NK-92 (cell line): ENCODE results near the gene TMEM37.

Experiments used
- DNase-seq: peaks from one replicate; lab custom pipeline; 2025; ENCODE audit not compliant: unreplicated experiment; lab: John Stamatoyannopoulos, UW

The TMEM37 gene

DNA sequence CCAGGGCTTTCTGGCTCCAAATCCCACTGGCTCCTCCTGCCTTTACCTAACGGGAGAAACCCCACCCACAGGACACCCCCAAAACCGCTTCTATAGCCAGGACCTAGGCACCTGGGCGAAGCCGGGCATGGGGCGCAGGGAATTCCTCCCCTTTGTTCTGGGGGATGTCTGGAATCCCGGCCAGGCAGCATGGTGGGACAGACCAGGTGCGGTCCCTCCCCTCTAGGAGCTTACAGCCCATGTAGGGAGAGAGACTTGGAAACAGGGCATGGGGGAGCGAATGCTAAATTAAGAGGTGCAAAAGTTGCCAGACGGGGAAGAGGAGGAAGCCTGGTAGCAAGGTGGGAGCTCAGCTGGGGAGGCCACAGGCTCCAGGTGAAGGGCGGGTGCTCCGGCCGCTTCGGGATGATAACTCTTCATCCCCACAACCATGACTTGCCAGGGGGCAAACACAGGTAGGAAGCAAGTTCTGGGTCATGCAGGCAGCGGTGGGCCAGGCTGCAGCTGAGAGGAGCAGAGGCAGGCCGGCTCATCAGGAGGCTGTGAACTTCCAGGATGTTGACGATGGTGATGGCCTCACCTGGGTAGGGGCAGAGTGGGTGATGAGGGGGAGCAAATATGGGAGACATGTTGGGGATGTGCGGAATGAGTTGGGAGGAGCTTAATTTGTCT, 1.3 kb downstream of the TMEM37 start:
- no peak for DNase-seq

DNA sequence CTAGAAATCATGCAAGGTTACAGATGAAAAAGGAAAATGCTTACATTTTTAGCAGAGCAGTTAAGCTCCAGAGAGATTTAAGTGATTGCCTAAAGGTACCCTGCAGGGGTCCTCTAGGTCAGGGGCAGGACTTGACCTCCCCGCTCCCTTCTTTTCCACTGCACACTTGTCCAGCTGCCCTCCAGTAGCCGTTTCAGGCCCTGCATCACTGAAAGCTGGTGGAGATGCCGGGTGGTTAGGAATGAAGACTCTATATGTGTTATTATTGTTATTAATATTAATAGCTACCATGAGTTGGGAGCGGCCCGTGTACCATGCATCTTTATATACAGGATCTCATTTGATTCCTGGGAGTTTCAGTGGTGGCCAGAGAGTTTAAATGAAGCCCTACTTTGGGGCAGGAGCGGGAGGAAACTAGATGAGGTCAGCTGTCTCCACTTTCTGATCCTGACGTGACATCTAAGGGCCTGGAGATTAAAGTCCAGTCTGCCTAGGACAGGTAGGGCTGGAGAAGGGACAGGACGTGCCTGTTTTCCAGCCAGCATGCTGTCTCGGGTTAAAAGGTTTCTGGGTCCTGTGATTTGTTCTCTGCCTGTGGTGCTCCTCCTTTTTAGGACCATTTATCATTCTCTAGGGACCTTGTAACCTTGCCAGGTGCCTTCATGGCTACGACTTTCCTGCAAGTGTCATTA, 2.1 kb downstream of the TMEM37 start:
- DNase-seq = no peak

DNA sequence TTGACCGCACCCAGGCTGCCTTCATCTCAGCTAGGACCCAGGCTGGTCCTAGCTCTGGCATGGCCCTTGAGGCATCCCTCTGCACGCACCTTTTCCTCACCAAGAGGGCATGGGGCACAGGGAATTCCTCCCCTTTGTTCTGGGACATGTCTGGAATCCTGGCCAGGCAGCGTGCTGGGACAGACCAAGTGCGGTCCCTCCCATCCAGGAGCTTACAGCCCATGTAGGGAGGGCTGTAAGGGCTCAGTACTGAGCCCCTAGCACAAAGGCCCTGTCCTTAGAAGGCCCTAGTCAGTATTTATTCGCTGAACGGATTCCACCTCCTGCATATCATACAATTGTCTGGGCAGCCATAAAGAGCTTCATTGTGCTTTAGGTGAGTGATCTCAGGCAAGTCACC, 3.0 kb downstream of the TMEM37 start:
- DNase-seq = no peak

DNA sequence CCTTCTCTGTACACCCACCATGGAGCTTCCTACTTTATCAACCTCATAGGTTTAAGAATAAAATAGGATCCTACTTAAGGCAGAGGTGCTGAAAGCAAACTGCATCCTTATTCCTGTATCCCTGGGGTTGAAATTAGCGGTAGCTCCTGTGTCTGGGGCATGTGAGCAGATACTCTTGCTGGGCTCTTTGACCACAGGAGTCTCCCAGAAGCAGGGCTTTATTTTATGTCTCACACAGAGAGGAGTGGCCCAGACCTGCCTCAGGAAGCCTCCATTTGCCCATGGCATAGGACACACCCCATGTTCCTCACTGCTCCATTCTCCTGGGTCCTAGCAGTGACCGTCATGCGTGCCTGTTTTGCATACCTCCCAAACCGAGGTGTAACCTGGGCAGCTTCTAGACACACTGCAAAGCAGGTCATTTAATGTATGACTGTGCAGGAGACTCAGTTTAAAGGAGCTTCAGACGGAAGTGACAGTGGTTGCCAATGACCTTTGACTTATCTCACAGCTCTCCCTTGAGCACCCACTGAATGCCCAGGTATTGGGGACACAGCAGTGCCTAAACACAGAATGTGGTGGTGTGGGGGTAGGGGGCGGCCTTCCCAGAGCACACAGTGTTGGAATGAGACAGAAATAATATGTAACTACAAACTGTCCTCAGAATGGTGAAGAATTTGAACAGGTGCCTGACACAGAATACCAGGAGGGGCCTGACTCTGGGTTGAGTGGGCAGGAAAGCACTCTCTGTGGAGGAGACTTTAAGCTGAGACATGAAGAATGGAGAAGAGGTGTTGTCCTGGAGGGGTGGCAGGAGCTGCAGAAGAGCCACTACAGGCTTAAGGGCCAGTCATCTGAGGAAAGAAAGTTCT, 3.7 kb downstream of the TMEM37 start:
- no peak for DNase-seq

DNA sequence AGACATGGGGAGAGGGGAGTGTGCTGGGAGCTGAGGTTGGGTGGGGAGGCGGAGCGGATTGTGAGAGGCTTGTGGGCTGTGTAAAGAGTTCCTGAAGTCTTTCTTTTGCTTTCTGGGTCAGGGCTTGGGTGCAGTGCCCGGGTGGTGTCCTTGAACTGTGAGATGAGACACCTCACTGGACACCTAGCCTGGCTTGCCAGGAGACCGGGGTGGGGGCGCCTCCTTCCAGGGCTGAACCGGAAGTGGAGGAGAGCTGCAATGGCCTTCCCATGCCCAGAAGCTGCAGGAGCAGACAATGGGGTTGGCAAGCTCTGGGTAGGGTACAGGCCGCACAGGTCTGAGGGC, 4.3 kb downstream of the TMEM37 start:
- no peak for DNase-seq

DNA sequence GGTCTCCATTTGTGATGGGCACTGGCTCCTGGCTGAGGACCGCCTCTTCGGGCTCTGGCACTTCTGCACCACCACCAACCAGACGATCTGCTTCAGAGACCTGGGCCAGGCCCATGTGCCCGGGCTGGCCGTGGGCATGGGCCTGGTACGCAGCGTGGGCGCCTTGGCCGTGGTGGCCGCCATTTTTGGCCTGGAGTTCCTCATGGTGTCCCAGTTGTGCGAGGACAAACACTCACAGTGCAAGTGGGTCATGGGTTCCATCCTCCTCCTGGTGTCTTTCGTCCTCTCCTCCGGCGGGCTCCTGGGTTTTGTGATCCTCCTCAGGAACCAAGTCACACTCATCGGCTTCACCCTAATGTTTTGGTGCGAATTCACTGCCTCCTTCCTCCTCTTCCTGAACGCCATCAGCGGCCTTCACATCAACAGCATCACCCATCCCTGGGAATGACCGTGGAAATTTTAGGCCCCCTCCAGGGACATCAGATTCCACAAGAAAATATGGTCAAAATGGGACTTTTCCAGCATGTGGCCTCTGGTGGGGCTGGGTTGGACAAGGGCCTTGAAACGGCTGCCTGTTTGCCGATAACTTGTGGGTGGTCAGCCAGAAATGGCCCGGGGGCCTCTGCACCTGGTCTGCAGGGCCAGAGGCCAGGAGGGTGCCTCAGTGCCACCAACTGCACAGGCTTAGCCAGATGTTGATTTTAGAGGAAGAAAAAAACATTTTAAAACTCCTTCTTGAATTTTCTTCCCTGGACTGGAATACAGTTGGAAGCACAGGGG, 5.5 kb downstream of the TMEM37 start:
- no peak for DNase-seq

DNA sequence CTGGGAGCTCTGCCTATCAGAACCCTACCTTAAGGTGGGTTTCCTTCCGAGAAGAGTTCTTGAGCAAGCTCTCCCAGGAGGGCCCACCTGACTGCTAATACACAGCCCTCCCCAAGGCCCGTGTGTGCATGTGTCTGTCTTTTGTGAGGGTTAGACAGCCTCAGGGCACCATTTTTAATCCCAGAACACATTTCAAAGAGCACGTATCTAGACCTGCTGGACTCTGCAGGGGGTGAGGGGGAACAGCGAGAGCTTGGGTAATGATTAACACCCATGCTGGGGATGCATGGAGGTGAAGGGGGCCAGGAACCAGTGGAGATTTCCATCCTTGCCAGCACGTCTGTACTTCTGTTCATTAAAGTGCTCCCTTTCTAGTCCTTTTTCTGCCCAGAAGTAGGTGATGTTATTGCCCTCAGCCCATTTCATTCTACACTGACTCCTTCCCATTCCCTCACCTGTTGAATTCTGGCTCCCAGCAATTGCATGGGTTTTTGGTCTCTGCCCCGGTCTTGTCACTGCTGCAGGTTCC, 6.5 kb downstream of the TMEM37 start:
- no peak for DNase-seq

DNA sequence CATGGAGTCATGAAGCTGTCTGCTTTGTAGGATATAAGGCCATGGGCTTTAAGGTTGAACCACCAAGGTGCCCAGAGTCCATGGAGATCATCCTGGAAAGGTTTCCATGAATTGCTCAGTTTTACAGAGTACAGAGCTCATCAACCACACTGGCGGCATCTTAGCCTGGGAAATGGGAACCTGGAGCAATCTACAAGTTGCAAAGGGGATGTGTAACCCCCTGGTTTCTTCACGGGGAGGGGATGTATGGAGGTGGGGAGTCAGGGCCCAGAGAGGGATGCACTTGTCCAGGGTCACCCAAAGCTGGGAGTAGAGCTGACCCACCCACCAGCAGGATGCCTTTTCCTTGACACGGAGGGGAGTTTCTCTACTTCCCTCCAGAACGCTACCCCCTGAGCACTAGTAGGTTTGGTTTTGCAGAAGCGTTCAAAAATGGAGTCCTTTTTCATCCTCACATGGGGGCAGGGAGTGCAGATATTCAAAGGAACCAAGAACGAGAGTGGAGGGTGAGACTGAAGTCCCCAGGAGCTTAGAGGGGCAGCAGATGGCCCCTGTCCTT, 7.2 kb downstream of the TMEM37 start:
- no peak for DNase-seq

DNA sequence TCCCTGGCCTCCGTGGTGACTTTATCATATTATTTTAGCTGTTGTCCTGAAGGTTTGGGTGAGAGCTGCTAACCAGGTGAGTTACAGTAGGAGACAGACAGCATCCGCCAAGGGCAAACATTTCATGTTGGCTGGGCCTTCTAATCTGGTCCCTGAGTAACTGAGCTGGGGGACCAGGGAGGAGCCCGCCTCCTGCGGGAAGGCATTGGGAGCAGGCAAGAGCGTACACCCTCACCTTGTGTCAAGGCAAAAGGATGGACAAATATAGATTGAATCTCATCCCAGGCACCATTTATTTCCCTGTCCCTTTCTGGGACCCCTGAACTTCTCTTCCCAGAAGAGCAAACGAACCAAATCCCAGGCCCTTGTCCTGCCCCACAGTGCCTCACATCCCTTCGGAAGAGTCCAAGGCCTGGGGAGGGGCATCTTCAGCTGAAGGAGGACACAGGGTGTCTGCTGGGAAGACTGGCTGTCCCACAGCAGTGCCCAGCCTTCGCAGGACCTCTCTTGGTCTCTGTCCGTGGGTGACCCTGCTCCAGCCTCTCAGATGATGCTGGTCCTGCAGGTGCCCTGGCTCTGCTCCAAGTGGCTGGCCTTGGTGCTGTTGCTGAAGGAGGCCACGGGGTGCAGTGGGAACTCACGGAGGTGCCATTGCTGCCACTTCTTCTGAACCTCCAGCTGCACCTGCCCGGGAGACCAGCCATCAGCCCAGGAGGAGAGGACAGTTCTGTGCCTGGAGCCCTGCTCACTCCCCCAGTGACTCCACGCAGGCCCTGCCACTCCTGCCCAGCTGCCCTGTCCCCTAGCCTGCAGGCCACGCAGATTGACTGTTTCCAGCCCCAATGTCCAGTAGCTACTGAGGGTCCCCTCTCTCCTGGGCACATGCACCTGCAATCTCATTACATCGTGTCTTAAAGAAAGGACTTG, 8.2 kb downstream of the TMEM37 start:
- no peak for DNase-seq

DNA sequence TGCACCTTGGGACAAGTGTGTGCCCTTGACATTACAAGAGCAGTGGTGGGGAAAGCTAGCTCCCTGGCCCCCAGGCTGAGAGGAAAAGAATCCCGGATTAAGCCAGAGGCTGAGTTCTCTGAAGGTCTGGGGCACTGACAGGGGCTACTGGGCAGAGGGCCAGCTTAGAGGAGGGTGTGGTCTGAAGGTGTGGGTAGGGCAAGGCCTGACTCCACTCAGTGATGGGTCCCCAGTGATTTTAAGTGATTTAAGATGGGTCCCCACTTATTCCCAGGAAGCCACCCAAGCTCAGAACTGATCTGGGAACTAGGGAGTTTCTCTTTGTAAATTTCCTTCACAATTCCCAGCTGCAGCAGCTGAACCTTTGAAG, 8.8 kb downstream of the TMEM37 start:
- DNase-seq = no peak

DNA sequence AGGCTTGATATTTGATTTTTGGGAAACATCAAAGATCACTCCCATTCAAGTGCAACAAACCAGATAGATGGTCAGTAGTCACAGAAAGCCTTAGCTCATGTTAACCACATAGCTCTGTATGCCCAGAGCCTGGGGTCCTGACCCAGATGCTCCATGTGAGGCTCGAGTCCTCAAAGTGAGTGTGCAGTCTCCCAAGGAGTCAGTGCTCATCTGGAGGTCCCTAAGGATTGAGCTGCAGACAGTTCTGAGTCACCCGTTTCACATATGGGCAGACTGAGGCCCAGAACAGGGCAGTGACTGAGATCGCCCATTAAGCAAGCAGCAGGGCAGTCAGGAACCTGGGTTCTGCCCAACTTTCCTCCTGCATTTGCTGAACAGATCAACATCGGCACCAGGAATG, 9.2 kb downstream of the TMEM37 start:
- DNase-seq = no peak

DNA sequence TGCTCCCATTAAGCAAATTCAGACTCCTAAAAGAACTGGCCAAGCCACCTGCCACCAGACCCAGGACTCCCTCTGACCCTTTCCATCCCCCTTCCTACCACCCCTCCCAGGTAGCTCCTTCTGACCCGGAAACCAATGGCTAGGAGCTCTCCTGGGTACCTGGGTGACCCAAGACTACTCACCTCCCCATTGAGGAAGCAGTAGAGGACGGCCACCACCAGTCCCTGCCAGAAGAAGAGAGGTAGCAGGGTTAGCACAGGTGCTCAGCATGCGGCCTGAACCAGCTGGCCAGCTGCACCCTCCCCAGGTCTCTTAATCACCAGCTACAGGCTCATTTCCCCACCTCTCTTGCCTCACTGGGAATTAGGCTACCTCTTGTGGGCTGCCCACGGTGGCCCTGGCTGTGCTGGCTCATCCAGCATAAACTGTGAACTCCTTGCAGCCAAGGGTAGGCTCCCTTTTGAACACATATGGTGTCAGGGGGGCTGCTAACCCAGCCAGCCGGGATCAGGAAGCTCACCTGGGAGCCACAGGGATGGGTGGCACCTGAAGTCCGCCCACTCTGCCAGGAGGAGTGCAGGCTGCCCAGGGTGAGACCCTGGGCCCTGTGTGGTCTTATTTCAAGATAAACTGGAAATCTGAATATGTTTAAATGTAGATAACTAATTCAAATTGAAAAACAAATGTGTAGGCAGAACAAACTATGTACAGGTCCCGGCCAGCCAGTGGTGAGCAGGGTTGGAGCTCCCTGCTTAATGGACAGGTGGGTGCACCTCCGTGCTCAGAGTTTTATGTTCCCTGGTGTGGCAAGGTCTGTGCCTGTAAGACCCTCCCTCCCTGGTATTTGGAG, 9.9 kb downstream of the TMEM37 start:
- no peak for DNase-seq

DNA sequence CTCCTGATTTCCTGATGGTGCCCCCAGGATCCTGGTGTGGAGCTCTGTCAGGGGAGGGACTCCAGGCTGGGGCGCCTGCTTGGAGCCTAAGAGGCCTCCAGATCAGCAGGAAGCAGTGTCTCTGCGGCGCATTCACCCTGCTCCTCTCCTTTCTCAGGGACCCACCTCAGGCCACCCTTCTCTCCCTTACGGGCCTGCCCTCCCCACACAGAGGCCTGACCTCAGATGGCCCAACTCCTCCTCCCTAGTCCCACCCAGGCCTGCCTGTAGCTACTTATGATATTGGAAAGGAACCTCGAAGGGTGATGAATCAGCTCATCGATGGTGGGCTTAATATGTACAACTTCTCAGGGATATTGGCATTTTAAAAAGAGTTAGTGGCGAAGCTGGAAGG, 10.6 kb downstream of the TMEM37 start:
- DNase-seq = no peak

DNA sequence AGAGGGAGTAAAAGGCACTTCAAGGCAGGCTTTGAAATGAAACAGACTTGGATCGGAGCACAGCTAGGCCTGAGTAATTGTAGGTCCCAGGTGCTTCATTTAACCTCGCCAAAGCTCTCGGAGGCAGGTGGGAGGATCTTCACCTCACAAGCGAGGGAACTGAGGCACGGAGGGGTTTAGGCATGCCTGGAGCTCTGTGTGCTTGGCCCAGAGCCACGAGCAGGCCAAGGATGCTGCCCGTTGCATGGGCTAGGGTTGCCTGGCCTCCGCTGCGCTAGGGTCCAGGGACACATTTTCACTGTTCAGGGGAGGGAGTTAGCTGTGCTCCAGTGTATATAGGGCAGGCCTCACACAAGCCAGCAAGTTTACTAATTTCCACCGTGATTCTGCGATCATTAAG, 11.2 kb downstream of the TMEM37 start:
- DNase-seq = no peak

DNA sequence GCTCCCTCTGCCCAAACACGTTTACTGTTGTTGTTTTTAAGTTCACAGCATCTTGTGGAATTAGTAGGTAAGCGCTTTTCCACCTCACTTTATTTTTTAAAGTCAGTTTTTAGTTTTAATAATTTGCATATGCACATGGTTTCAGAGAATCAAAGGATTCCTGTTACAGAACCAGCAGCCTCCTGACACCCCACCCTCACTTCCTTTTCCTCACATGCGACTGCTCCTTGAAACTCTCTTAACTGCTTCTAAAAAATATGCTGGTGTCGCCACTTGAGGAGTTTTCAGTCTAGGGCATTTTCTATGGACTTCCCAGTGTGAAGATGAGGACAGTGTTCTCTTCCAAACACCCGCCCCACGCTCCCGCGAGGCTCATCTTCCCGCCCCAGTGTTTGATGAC, 14.4 kb downstream of the TMEM37 start:
- DNase-seq = no peak

DNA sequence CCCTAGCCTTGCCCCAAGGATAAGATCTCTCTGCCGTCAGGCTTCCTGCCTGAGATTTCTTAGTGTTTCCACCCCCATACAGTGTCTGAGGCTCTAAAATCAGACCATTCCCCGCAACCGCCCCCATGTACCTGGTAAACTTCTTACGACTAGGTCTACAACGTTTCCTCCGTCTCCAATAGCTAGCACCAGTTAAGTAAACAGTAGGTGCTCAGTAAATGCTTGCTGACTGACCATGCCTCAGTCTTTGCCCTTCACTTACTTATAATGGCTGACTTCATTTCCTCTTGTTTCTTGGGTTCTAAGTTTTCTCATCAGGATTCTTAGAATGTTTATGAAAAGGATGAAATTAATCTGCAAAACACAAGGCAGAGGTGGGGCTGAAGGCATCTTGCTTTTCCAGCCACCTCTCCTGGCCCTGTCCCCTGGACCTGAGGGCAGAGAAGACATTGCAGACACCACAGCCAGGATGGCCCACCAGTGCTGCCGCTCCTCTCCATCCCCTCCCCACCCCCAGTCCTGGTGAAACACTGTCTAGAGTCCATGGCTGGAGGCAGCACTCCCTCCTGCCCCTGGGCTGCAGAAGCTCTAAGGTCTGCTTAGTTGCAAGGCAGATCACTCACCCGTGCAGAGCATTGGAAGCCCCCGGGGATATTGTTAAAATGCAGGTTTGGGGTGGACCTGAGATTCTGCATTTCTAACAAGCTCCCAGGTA, 16.9 kb downstream of the TMEM37 start:
- DNase-seq = no peak

DNA sequence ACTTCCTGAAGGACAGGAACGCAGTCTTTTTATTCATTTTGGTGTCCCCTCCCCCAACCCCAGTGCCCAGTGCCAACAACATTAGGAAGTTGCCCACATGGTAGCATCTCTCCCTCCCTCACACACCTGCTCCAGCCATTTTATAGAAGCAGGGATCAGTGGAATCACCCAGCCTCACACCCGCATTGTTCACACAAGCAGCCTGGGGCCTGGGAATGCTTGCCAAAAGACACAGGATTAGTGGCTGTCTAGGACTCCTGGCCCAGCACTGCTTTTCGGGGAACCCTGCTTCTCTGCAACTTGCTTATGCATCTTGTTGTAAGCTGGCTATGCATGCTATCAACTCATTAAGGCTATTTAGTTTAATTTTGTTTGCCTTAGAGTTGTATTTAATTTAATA, 17.9 kb downstream of the TMEM37 start:
- no peak for DNase-seq

DNA sequence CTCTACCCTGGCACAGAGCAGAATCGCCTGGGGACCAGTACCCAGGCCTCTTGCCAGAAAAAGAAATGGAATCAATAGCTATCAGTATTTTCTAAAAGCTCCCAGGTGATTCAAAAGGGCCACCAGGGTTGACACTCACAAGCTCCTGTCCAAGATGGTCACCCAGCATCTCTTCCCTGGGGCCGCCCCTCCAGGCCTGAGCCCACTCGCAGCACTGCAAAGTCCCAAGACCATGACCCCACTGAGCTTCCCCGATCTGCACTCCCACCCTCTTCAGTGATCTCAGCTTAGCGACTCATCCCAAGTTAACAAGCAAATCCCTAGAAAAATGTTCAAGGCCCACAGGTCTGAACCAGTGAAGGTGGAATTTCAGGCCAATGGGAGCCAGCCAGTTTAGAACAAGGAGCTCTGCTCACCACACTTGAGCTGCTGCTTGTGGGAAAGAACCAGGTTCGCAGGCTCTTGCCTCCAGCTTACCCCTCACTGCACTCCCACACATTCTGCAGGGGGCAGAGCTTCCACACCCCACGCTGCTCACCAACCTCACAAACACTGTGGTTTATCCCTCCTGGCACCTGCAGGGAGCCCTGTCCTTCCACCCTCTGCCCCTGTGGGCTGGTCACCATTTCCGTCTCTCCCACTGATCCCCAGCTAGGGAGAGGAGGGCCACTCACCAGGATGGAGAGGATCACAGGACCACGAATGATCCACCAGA, 19.8 kb downstream of the TMEM37 start:
- no peak for DNase-seq
